HepG2 (cell line): ENCODE results near the gene PXT1. TPM values are rescaled to one million over a fixed set of nuclear protein-coding genes. Genes with fewer than 3 reads are reported as not detected.

Experiments used
- AKNA ChIP-seq: sonication (generic); formaldehyde crosslinking; IDR thresholded peaks from 2 replicates; pipeline ENCODE4 v1.4.0; 2020; ENCODE audit warnings: missing genetic modification reagents, borderline replicate concordance
- ATF7-NPFF ChIP-seq: sonication (generic); formaldehyde crosslinking; IDR thresholded peaks from 2 replicates; pipeline ENCODE4 v1.8.1; 2023; ENCODE audit warnings: mild to moderate bottlenecking, low read depth, missing genetic modification reagents, moderate library complexity
- CBX2 ChIP-seq, 2 experiments: fragments of 200-600 bp in 1 of 2; sonication (generic); formaldehyde crosslinking in 1 of 2; IDR thresholded peaks; 2 replicates each; pipeline versions ENCODE4 v1.7.0 to v1.8.1; 2018 to 2022; ENCODE audit warnings: low read depth in 2 of 2, low read length in 1 of 2, mild to moderate bottlenecking in 1 of 2, missing genetic modification reagents in 1 of 2
- IRF9 ChIP-seq: sonication (generic); formaldehyde crosslinking; IDR thresholded peaks from 2 replicates; pipeline ENCODE4 v1.8.0; 2022; ENCODE audit warnings: missing genetic modification reagents, mild to moderate bottlenecking, borderline replicate concordance
- KLF16 ChIP-seq, 2 experiments: sonication (generic) in 1 of 2; formaldehyde crosslinking in 1 of 2; IDR thresholded peaks; 2 replicates each; pipeline versions ENCODE4 v1.6.1 to v1.8.0; 2016 to 2023; ENCODE audit warnings: missing genetic modification reagents in 2 of 2, missing compliant biosample characterization in 1 of 2
- MAZ ChIP-seq, 2 experiments: sonication (generic) in 1 of 2; formaldehyde crosslinking in 1 of 2; IDR thresholded peaks; 2 replicates each; pipeline versions ENCODE4 v1.5.0 to v1.6.1; 2012 to 2020; ENCODE audit warnings: low read depth in 2 of 2, mild to moderate bottlenecking in 2 of 2, borderline replicate concordance in 1 of 2, improper control_type of control experiment in 1 of 2, low read length in 1 of 2, missing genetic modification reagents in 1 of 2, moderate library complexity in 1 of 2
- ZNF142 ChIP-seq: sonication (generic); formaldehyde crosslinking; IDR thresholded peaks from 2 replicates; pipeline ENCODE4 v1.4.0; 2020; ENCODE audit warnings: missing genetic modification reagents
- ZNF720 ChIP-seq: sonication (generic); formaldehyde crosslinking; IDR thresholded peaks from 2 replicates; pipeline ENCODE4 v1.4.0; 2020; ENCODE audit warnings: missing genetic modification reagents
- ZNF776 ChIP-seq: sonication (generic); formaldehyde crosslinking; IDR thresholded peaks from 2 replicates; pipeline ENCODE4 v1.4.0; 2020; ENCODE audit warnings: mild to moderate bottlenecking, missing genetic modification reagents
- ZNF780A ChIP-seq: sonication (generic); formaldehyde crosslinking; IDR thresholded peaks from 2 replicates; pipeline ENCODE4 v1.8.0; 2022; ENCODE audit warnings: mild to moderate bottlenecking, missing genetic modification reagents, moderate library complexity
- ZSCAN29 ChIP-seq: sonication (generic); formaldehyde crosslinking; conservative IDR thresholded peaks from 2 replicates; pipeline ENCODE4 v1.4.0; 2020; ENCODE audit warnings: mild to moderate bottlenecking, missing genetic modification reagents
- polyA plus RNA-seq, 8 experiments: library from polyadenylated mRNA; depleted of rRNA in 3 of 8; stranded (reverse) in 7 of 8; unstranded in 1 of 8; fragments of >200 nt; fragmentation: Illumina TruSeq in 4 of 8; extraction: Trizol in 4 of 8; gene quantifications; 2 replicates each; pipeline versions ENCODE4 v1.2.1 to v1.2.3, GENCODE V29; 2011 to 2016; ENCODE audit warnings: low read depth in 4 of 8, missing spikeins in 1 of 8, mixed read lengths in 1 of 8; ENCODE audit not compliant: insufficient read depth in 1 of 8
- total RNA-seq, 5 experiments: library from RNA; depleted of rRNA; stranded (reverse); fragments of >200 nt; fragmentation: Illumina TruSeq; extraction: Trizol; gene quantifications; 2 replicates each; pipeline ENCODE4 v1.2.3, GENCODE V29; 2016; ENCODE audit warnings: low read depth in 1 of 5

Gene PXT1
- total and polyA plus RNA-seq, 2 of the 13 experiments (the other 11 are each of a cell fraction or from before 2014, with no cell fraction given) = 0.04 TPM; not detected in 1

- TF ChIP-seq ZNF142 (CRISPR knock-in tag) (no peak), ZNF776 (no peak), ATF7-NPFF (no peak), IRF9 (CRISPR knock-in tag) (peak; percentile 20; the same call in 1 of the 2 replicates), CBX2 (IDR thresholded peaks at IDR 0.05; ENCODE audit: low read depth, low read length) (no peak; the same call in none of the 2 replicates), CBX2 (CRISPR knock-in tag; IDR thresholded peaks at IDR 0.05; ENCODE audit: low read depth) (0 out of 2 replicates have a peak, but pooled peaks have one; percentile 4), MAZ (IDR thresholded peaks at IDR 0.05; ENCODE audit: borderline replicate concordance, low read depth, low read length) (no peak), MAZ (CRISPR knock-in tag; IDR thresholded peaks at IDR 0.05; ENCODE audit: low read depth) (0 out of 2 replicates have a peak, but pooled peaks have one; percentile 25), ZNF720 (CRISPR knock-in tag) (no peak), AKNA (CRISPR knock-in tag) (no peak), KLF16 (CRISPR knock-in tag; IDR thresholded peaks at IDR 0.05) (no peak), ZNF780A (CRISPR knock-in tag) (no peak), ZSCAN29 (CRISPR knock-in tag) (no peak)
Observed at GRCh38 chr6:36386495-36387439, 55.9 kb downstream of the PXT1 start (continued).
